CD14-positive monocyte (primary cell): Measurements from ENCODE around the gene MOXD1. TPM values are rescaled to one million over a fixed set of nuclear protein-coding genes. Genes with fewer than 3 reads are reported as not detected.

Experiments used
- DNase-seq, 3 donors: peaks; one replicate each; pipeline ENCODE4 v3.0.0-alpha.2; 2011 to 2022
- H2AFZ ChIP-seq: 2 replicates; pipeline ENCODE4 v1.6.0; 2012; ENCODE audit warnings: mild to moderate bottlenecking, low read depth, low read length, inconsistent platforms; ENCODE audit not compliant: insufficient read depth, poor library complexity, severe bottlenecking
- H3K27ac ChIP-seq, 2 donors: 1 replicate in 1 of 2; 2 replicates in 1 of 2; pipeline ENCODE4 v1.5.1; 2012 to 2013; ENCODE audit warnings: low read length in 2 of 2, control low read depth in 1 of 2, inconsistent platforms in 1 of 2, low read depth in 1 of 2, mild to moderate bottlenecking in 1 of 2
- H3K27me3 ChIP-seq, 2 donors: one replicate each; pipeline versions ENCODE4 v1.6.0 to v1.6.1; 2011 to 2013; ENCODE audit warnings: low read length in 2 of 2; ENCODE audit not compliant: control insufficient read depth in 2 of 2, insufficient read depth in 2 of 2
- H3K36me3 ChIP-seq, 2 donors: replicated peaks in 1 of 2; 1 replicate in 1 of 2; 2 replicates in 1 of 2; pipeline versions ENCODE4 v1.5.1 to v1.6.1; 2012 to 2013; ENCODE audit warnings: low read length in 2 of 2, control low read depth in 1 of 2, inconsistent platforms in 1 of 2, mild to moderate bottlenecking in 1 of 2; ENCODE audit not compliant: insufficient read depth in 2 of 2, control insufficient read depth in 1 of 2
- H3K4me1 ChIP-seq, 2 donors: 1 replicate in 1 of 2; 2 replicates in 1 of 2; pipeline versions ENCODE4 v1.5.1 to v1.6.1; 2012 to 2013; ENCODE audit warnings: low read length in 2 of 2, control low read depth in 1 of 2, inconsistent platforms in 1 of 2, mild to moderate bottlenecking in 1 of 2, moderate library complexity in 1 of 2; ENCODE audit not compliant: insufficient read depth in 2 of 2, control insufficient read depth in 1 of 2
- H3K4me2 ChIP-seq: replicated peaks from 2 replicates; pipeline ENCODE3; 2012; ENCODE audit warnings: low read length, moderate library complexity, mild to moderate bottlenecking; ENCODE audit not compliant: poor library complexity, severe bottlenecking; ENCODE audit errors: extremely low read depth
- H3K4me3 ChIP-seq, 3 experiments: fragments of 200-600 bp in 1 of 3; sonication (generic) in 1 of 3; replicated peaks in 1 of 3; 1 replicate in 2 of 3; 2 replicates in 1 of 3; pipeline ENCODE4 v1.5.1; 2011 to 2013; ENCODE audit warnings: low read length in 3 of 3, mild to moderate bottlenecking in 3 of 3, control low read depth in 2 of 3, low read depth in 2 of 3, inconsistent platforms in 1 of 3, moderate library complexity in 1 of 3
- H3K79me2 ChIP-seq: 2 replicates; pipeline ENCODE4 v1.6.0; 2012; ENCODE audit warnings: mild to moderate bottlenecking, control low read depth, inconsistent platforms, low read length, moderate library complexity; ENCODE audit not compliant: insufficient read depth
- H3K9ac ChIP-seq: 2 replicates; pipeline ENCODE4 v1.6.0; 2017; ENCODE audit warnings: low read length, mild to moderate bottlenecking; ENCODE audit not compliant: insufficient read depth, poor library complexity, severe bottlenecking
- H3K9me3 ChIP-seq, 2 donors: replicated peaks in 1 of 2; 1 replicate in 1 of 2; 2 replicates in 1 of 2; pipeline versions ENCODE4 v1.5.1 to v1.6.1; 2012 to 2013; ENCODE audit warnings: low read length in 2 of 2, control low read depth in 1 of 2; ENCODE audit not compliant: control insufficient read depth in 1 of 2, insufficient read depth in 1 of 2
- H4K20me1 ChIP-seq: 2 replicates; pipeline ENCODE4 v1.6.0; 2012; ENCODE audit warnings: mild to moderate bottlenecking, low read length, control low read depth, moderate library complexity; ENCODE audit not compliant: insufficient read depth
- H3K27ac Mint-ChIP-seq, 7 donors: one replicate each; pipeline ENCODE4 v1.8.0; 2020; ENCODE audit warnings: mild to moderate bottlenecking in 7 of 7, mixed read lengths in 7 of 7, moderate library complexity in 6 of 7, inconsistent platforms in 2 of 7
- H3K27me3 Mint-ChIP-seq, 3 donors: one replicate each; pipeline ENCODE4 v1.8.0; 2021 to 2022; ENCODE audit warnings: low read depth in 3 of 3, mild to moderate bottlenecking in 3 of 3, mixed read lengths in 3 of 3, moderate library complexity in 3 of 3, inconsistent platforms in 1 of 3
- H3K36me3 Mint-ChIP-seq, 2 donors: one replicate each; pipeline ENCODE4 v1.8.0; 2020; ENCODE audit warnings: mixed read lengths in 2 of 2, inconsistent platforms in 1 of 2, mild to moderate bottlenecking in 1 of 2
- H3K4me1 Mint-ChIP-seq: one replicate; pipeline ENCODE4 v1.8.0; 2020; ENCODE audit warnings: mild to moderate bottlenecking, mixed read lengths
- H3K4me3 Mint-ChIP-seq, 2 donors: one replicate each; pipeline ENCODE4 v1.8.0; 2020; ENCODE audit warnings: mild to moderate bottlenecking in 2 of 2, mixed read lengths in 2 of 2, moderate library complexity in 1 of 2
- H3K9me3 Mint-ChIP-seq, 7 donors: one replicate each; pipeline ENCODE4 v1.8.0; 2020 to 2022; ENCODE audit warnings: mixed read lengths in 7 of 7, mild to moderate bottlenecking in 6 of 7, moderate library complexity in 6 of 7, inconsistent platforms in 2 of 7
- CTCF ChIP-seq: fragments of 200-600 bp; IDR thresholded peaks from one replicate; pipeline ENCODE4 v1.8.0; 2022; ENCODE audit warnings: antibody characterized with exemption, mild to moderate bottlenecking
- WGBS: methylation state at CpG from one replicate; pipeline ENCODE4 v1.1.5; 2013; ENCODE audit warnings: missing lambda C conversion rate; ENCODE audit not compliant: insufficient coverage; 5-methylcytosine and 5-hydroxymethylcytosine counted together
- intact Hi-C, 2 donors: fragments of 100-400 bp; cut with micrococcal nuclease; formaldehyde crosslinking; loops; one replicate each; pipeline versions ENCODE4 v1.15.0 to v1.15.1; 2023
- polyA plus RNA-seq, 3 donors: library from polyadenylated mRNA; depleted of rRNA in 1 of 3; unstranded in 2 of 3; stranded (reverse) in 1 of 3; fragments of 300-500 nt in 2 of 3; fragments of >200 nt in 1 of 3; fragmentation: Illumina TruSeq in 2 of 3; gene quantifications; 1 replicate in 2 of 3; 2 replicates in 1 of 3; pipeline ENCODE4 v1.2.3, GENCODE V29; 2012 to 2021

The MOXD1 gene
- polyA plus RNA-seq, 3 donors, result not detected

- H3K9me3 Mint-ChIP-seq, result no peaks in the 10 kb centered on the region
- intact Hi-C loops, result no loop called here
These were observed 102.8 kb downstream of the MOXD1 start for GRCh38 chr6:132298344-132298949.

GRCh38 chr6:132289756-132290155 is 111.5 kb downstream of the MOXD1 start:
- Histone ChIP-seq H3K27me3 (peaks cover 0 to 2% of the 10 kb centered on the region in 2 donors), H4K20me1 (no peaks in the 10 kb centered on the region), H2AFZ (no peak overlapping the region), H3K79me2 (no peaks in the 10 kb centered on the region), H3K4me1 (no peaks in the 10 kb centered on the region), H3K4me2 (no peak overlapping the region), H3K9ac (no peak overlapping the region), H3K36me3 (no peaks in the 10 kb centered on the region), H3K27ac (no peak overlapping the region), H3K4me3 (no peak overlapping the region), H3K9me3 (no peaks in the 10 kb centered on the region)
- Mint-ChIP-seq H3K4me1 (no peaks in the 10 kb centered on the region), H3K27me3 (peaks cover 2 to 13% (median 2%) of the 10 kb centered on the region in 3 donors), H3K4me3 (no peak overlapping the region), H3K9me3 (no peaks in the 10 kb centered on the region), H3K36me3 (no peaks in the 10 kb centered on the region), H3K27ac (no peak overlapping the region)
- no CpG with 5 or more reads among the region's 3 CpGs for WGBS
- TF ChIP-seq CTCF, result no peak
- DNase-seq, result no peak
- intact Hi-C loops, result no loop called here

More at GRCh38 chr6:132298344-132298949, 102.8 kb downstream of the MOXD1 start:
- no peaks in the 10 kb centered on the region for H3K79me2 ChIP-seq
- Mint-ChIP-seq H3K27ac (no peak overlapping the region), H3K36me3 (no peaks in the 10 kb centered on the region), H3K4me1 (no peaks in the 10 kb centered on the region), H3K27me3 (peaks cover 0 to 3% (median 0%) of the 10 kb centered on the region in 3 donors), H3K4me3 (no peak overlapping the region)
- H3K4me2 ChIP-seq, result no peak overlapping the region
- H3K27ac ChIP-seq, result no peak overlapping the region
- H3K9ac ChIP-seq, result no peak overlapping the region
- H3K9me3 ChIP-seq, result no peaks in the 10 kb centered on the region
- TF ChIP-seq CTCF, result peak; percentile 48
- DNase-seq, result peak in 1 of 3 donors; percentile 2
- no peaks in the 10 kb centered on the region for H4K20me1 ChIP-seq
- no peak overlapping the region for H2AFZ ChIP-seq
- no peaks in the 10 kb centered on the region for H3K4me1 ChIP-seq
- no peaks in the 10 kb centered on the region for H3K36me3 ChIP-seq
- H3K27me3 ChIP-seq, result peaks cover 0 to 1% of the 10 kb centered on the region in 2 donors
- no peak overlapping the region for H3K4me3 ChIP-seq
